SK-N-MC (cell line): ENCODE data around the gene TMEM223.

Source experiments
- DNase-seq: peaks from one replicate; pipeline ENCODE4 v3.0.0-alpha.2; 2011; ENCODE audit warnings: low read depth, low spot score
- H3K27ac ChIP-seq: fragments of 200-600 bp; sonication (generic); 2 replicates; pipeline ENCODE4 v1.5.1; 2016; ENCODE audit warnings: mixed run types
- H3K36me3 ChIP-seq: fragments of 200-600 bp; sonication (generic); 2 replicates; pipeline ENCODE4 v1.6.1; 2017; ENCODE audit warnings: antibody characterized with exemption, low read length, mixed read lengths; ENCODE audit not compliant: insufficient read depth
- H3K4me3 ChIP-seq: fragments of 200-600 bp; sonication (generic); 2 replicates; pipeline ENCODE4 v1.5.1; 2016
- H3K9ac ChIP-seq: fragments of 200-600 bp; sonication (generic); 2 replicates; pipeline ENCODE4 v1.8.0; 2017; ENCODE audit warnings: mixed run types, mixed read lengths; ENCODE audit not compliant: insufficient read length
- H3K9me3 ChIP-seq: fragments of 200-600 bp; sonication (generic); 2 replicates; pipeline ENCODE4 v1.6.1; 2017; ENCODE audit warnings: low read depth, mild to moderate bottlenecking, antibody characterized with exemption, low read length, moderate library complexity, mixed read lengths
- EZH2 ChIP-seq: fragments of 200-600 bp; sonication (generic); IDR thresholded peaks from one replicate; pipeline ENCODE4 v1.6.1; 2017; ENCODE audit warnings: antibody characterized with exemption
- FOXP2 ChIP-seq: optimal IDR thresholded peaks from 2 replicates; pipeline ENCODE3; 2011; ENCODE audit warnings: mild to moderate bottlenecking, moderate library complexity; ENCODE audit not compliant: insufficient read depth; ENCODE audit errors: extremely low read length, control extremely low read depth
- POLR2AphosphoS5 ChIP-seq: IDR thresholded peaks from 2 replicates; pipeline ENCODE4 v1.6.1; 2012; ENCODE audit warnings: mild to moderate bottlenecking, low read depth, low read length, borderline replicate concordance

The TMEM223 gene

GRCh38 chr11:62788991-62789390 lies 2.8 kb downstream of the TMEM223 start:
- no peak for DNase-seq
- no peak for TF ChIP-seq FOXP2
- no peak for TF ChIP-seq EZH2
- TF ChIP-seq POLR2AphosphoS5, result no peak
- no peak overlapping the region for H3K4me3 ChIP-seq
- peaks cover 41% of the 10 kb centered on the region for H3K36me3 ChIP-seq
- H3K27ac ChIP-seq, result peak overlapping the region; percentile 51; the same call in 1 of the 2 replicates
- no peak overlapping the region for H3K9ac ChIP-seq
- no peaks in the 10 kb centered on the region for H3K9me3 ChIP-seq

- Histone ChIP-seq H3K4me3 (peak within 1 kb of the TSS; percentile 85), H3K36me3 (peaks cover 32% of the 10 kb centered on the region), H3K9me3 (no peaks in the 10 kb centered on the region), H3K9ac (peak within 1 kb of the TSS; percentile 92), H3K27ac (peak within 1 kb of the TSS; percentile 89)
- peak; percentile 99 for TF ChIP-seq POLR2AphosphoS5
- TF ChIP-seq EZH2, result no peak
- peak; percentile 88 for DNase-seq
Measured at GRCh38 chr11:62787005-62787759, 4.6 kb downstream of the TMEM223 start, which contains the start of gene TMEM179B. Gene TMEM179B (plus strand): TSS chr11:62787402. CDS start chr11:62787432, 30 bp downstream.

- peaks cover 35% of the 10 kb centered on the region for H3K36me3 ChIP-seq
- DNase-seq, result no peak
- peak overlapping the region; percentile 85 for H3K4me3 ChIP-seq
- H3K9ac ChIP-seq, result peak overlapping the region; percentile 92
- peak overlapping the region; percentile 89 for H3K27ac ChIP-seq
- TF ChIP-seq FOXP2 (no peak), EZH2 (no peak), POLR2AphosphoS5 (no peak)
- no peaks in the 10 kb centered on the region for H3K9me3 ChIP-seq
Measured at GRCh38 chr11:62786318-62787004, 5.3 kb downstream of the TMEM223 start.

DNA sequence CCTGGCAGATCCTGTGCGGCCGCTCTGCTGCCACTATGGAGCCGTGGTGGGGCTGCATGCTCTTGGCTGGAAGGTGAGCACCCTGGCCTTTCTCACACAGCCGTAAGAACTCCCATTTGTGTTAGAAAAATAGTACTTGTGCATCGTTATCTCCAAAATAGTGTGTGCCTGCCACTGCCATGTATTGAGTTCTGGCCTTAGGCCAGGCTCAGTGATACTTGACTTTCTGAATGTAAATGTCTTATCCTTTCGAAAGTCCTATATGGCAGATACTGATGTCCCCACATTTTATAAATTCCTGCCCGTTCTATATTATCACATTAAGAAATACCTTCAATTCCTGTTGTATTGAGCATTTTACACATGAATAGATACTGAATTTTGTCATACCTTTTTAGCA lies 9.1 kb downstream of the TMEM223 start:
- H3K9ac ChIP-seq, result no peak overlapping the region
- H3K36me3 ChIP-seq, result peaks cover 35% of the 10 kb centered on the region
- H3K27ac ChIP-seq, result no peak overlapping the region
- no peaks in the 10 kb centered on the region for H3K9me3 ChIP-seq
- no peak overlapping the region for H3K4me3 ChIP-seq
- DNase-seq, result no peak
- no peak for TF ChIP-seq EZH2
- TF ChIP-seq POLR2AphosphoS5, result no peak
- no peak for TF ChIP-seq FOXP2

DNA sequence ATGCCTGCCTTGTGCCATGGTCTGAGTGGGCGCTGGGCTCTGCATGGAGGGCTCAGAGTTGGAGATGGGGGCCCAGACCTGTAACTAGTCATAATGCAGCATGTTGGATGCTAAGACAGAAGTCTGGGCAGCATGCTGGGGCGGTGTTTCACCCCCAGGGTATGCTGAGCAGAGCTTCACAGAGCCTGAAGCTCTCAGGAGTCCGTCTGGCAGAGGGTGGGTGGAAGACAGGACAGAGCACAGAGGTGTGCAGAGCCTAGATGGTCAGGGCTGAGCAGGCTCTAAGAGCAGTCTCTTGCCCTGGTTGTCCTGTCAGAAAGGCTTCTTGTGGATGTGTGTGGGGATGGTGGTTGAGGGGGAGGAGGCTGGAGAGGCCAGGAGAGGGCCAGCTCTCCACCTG lies 13.4 kb downstream of the TMEM223 start:
- Histone ChIP-seq H3K4me3 (no peak overlapping the region), H3K27ac (no peak overlapping the region), H3K36me3 (peaks cover 58% of the 10 kb centered on the region; the same call in 1 of the 2 replicates), H3K9me3 (no peaks in the 10 kb centered on the region), H3K9ac (no peak overlapping the region)
- TF ChIP-seq FOXP2 (no peak), EZH2 (no peak), POLR2AphosphoS5 (no peak)
- no peak for DNase-seq

GRCh38 chr11:62777389-62777788 lies 14.4 kb downstream of the TMEM223 start:
- Histone ChIP-seq H3K9me3 (no peaks in the 10 kb centered on the region), H3K9ac (no peak overlapping the region), H3K27ac (no peak overlapping the region), H3K4me3 (no peak overlapping the region), H3K36me3 (peaks cover 54% of the 10 kb centered on the region; the same call in 1 of the 2 replicates)
- no peak for TF ChIP-seq POLR2AphosphoS5
- TF ChIP-seq FOXP2, result no peak
- TF ChIP-seq EZH2, result no peak
- no peak for DNase-seq

GRCh38 chr11:62775646-62776045 lies 16.2 kb downstream of the TMEM223 start:
- no peak overlapping the region for H3K4me3 ChIP-seq
- H3K9ac ChIP-seq, result no peak overlapping the region
- H3K9me3 ChIP-seq, result no peaks in the 10 kb centered on the region
- peaks cover 46% of the 10 kb centered on the region; the same call in 1 of the 2 replicates for H3K36me3 ChIP-seq
- H3K27ac ChIP-seq, result no peak overlapping the region
- DNase-seq, result no peak
- no peak for TF ChIP-seq FOXP2
- TF ChIP-seq POLR2AphosphoS5, result no peak
- TF ChIP-seq EZH2, result no peak

GRCh38 chr11:62774407-62774806 lies 17.4 kb downstream of the TMEM223 start:
- no peak overlapping the region for H3K4me3 ChIP-seq
- no peak overlapping the region for H3K9ac ChIP-seq
- no peak for DNase-seq
- H3K36me3 ChIP-seq, result peaks cover 41% of the 10 kb centered on the region; the same call in 1 of the 2 replicates
- H3K27ac ChIP-seq, result no peak overlapping the region
- no peak for TF ChIP-seq FOXP2
- TF ChIP-seq EZH2, result no peak
- H3K9me3 ChIP-seq, result no peaks in the 10 kb centered on the region
